ENCODE data around the gene KCNQ1OT1.

KCNQ1OT1 gene

GRCh38 chr11:2666828-2667570 lies 32.8 kb downstream of the KCNQ1OT1 start:
- no peak for DNase-seq (ENCODE audit: low read depth)

DNA sequence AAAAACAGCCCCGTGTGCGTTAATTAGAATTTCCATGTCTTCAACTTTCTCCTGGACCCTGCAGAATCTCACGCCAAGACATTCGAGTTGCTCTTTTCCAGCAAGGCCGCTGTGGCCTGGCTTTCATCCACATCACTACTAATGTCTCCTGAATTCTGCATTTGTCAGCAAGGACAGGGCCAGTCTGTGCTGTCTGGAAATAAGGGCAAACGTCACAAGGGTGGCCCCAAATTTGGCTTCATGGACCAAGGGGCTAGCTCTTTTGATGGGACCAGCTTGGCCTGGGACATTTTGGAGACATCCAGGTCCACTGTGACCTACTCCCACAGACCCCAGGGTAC lies 33.4 kb downstream of the KCNQ1OT1 start:
- no peak for DNase-seq (ENCODE audit: low read depth)

GRCh38 chr11:2665526-2666400 lies 34.0 kb downstream of the KCNQ1OT1 start:
- DNase-seq (ENCODE audit: low read depth), result no peak

DNA sequence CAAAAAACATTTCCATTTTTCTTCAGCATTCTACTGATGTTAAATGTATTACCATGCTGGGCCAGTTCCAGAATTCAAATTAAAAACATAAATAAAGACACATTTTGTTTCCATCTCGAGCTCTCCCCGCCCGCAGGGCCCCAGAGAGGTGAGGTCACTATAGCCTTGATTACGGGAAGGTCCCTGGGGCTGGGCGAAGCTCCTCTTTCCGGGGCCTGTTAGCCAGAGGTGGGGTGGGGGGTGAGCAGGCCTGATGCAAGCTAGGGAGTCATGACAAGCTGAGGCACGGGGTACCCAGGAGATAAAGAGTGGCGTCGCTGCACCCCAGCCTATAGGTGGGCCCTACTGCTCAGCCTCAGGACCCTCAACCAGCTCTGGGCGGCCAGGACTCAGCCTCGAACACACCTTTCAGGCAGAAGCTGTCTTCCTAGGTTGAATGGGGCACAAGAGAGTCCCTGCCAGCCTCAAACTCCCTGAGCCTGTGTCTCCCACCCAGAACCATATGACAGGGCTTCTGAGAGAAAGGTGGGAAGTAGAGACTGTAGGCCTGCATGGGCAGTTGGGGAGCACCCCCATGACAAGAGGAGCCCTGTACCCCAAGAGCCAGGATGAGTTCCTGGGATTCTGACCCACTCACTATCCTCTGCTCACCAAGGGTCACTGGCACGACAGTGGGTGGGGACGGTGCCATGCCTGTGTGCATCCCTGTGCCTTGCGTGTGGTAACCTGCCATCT lies 34.8 kb downstream of the KCNQ1OT1 start:
- DNase-seq (ENCODE audit: low read depth), result no peak

- no peak for DNase-seq (ENCODE audit: low read depth)
Observed at GRCh38 chr11:2664376-2664775, 35.4 kb downstream of the KCNQ1OT1 start.

- DNase-seq (ENCODE audit: low read depth), result no peak
Observed at GRCh38 chr11:2663915-2664314, 35.9 kb downstream of the KCNQ1OT1 start.

DNA sequence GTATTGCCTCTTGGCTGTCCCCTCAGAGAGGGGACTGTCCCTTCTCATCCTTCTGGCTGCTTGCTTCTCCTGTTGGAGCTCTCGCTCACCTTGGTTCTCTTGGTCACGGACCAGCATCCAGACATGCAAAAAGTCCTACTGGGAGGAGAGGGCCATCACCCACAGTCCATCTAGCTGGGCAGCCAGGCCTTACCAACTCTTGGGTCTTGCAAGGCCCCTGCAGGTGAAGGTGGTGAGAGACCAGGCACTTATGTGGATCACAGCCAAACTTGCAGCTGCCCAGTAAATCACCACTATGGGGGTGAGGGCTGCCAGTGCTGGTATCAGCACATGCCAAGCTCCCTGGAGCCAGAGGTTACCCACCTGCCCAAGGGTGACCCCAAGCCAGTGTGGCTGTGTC lies 36.3 kb downstream of the KCNQ1OT1 start:
- no peak for DNase-seq (ENCODE audit: low read depth)

GRCh38 chr11:2662430-2663299 lies 37.1 kb downstream of the KCNQ1OT1 start:
- no peak for DNase-seq (ENCODE audit: low read depth)

DNA sequence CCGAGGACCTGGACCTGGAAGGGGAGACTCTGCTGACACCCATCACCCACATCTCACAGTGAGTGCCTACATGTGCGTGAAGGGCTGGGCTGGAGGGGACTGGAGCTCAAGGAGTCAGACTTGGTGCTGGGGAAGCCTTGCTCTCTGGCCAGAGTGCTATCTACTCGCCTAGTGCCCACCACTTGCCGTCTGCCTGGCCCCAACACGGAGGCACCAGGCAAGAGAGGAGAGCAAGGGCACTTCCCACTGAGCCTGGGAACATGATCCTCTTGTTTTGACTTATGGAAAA lies 37.8 kb downstream of the KCNQ1OT1 start:
- DNase-seq (ENCODE audit: low read depth), result no peak

- no peak for DNase-seq (ENCODE audit: low read depth)
Observed at GRCh38 chr11:2661173-2662023, 38.4 kb downstream of the KCNQ1OT1 start.

DNA sequence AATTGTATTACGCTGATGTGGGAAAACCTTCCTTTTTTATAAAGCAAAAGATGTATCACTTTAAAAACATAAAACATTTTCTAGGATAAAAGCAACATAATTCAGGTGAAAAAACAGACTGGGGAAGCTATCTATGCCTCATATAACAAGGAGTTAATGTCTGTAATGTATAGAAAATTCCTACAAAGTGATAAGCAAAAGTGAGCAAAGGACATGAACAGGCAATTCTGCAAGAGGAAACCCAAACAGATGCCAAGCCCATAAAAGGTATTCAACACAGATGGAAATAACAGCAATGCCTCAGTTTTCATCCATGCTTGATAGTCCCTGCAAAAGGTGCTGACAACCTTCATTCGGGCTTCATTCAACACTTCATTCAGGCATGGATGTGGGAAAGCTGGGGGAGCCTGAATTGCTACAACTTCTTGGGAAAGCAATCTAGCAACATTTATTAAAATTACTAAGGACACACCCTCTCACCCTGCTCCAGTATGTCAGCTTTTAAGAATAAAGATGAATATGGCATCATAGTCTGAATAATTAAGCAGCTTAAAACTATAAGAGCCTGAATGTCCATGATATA lies 39.3 kb downstream of the KCNQ1OT1 start:
- DNase-seq (ENCODE audit: low read depth), result no peak

DNA sequence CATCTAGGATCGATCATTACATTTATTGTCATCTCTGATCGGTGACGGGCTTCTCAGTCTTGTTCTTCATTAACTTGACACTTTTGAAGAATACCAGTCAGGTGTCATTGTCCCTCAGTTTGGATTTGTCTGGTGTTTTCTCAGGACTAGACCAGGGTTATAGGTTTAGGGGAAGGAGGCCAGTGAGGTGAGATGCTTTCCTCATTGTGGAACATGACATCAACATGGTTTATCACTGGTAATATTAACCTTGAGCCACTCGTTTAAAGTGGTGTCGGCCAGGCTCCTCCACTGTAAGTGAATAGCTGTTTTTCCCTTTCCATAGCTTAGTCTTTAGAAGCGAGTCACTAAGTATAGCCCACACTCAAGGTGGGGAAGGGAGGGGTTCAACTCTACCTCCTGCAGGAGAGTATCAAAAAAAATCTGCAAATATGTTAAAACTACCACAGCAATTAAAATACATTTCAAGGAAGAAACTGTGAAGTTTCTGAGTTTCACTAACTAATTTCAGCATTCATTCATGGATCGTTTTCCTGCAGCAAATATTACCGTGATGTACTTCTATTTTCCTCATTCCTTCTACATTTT lies 42.0 kb downstream of the KCNQ1OT1 start:
- no peak for DNase-seq (ENCODE audit: low read depth)

DNA sequence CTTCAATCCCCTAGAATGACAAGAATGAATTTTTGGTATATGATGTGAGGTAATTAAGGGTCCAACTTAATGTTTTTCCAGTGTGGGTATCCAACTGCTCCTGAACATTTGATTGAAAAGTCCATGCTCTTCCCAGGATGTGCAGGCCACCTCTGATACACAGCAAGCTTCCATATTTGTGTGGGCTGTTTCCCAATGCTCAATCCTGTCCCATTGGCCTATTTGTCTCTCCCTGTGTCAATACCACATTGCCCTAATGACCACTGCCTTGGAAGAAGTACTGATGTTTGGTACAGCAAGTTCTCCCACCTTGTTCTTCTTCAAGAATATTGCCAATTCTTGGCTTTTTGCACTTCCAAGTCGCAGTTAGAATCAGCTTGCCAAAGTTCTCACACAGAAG lies 42.9 kb downstream of the KCNQ1OT1 start:
- DNase-seq (ENCODE audit: low read depth), result no peak

DNA sequence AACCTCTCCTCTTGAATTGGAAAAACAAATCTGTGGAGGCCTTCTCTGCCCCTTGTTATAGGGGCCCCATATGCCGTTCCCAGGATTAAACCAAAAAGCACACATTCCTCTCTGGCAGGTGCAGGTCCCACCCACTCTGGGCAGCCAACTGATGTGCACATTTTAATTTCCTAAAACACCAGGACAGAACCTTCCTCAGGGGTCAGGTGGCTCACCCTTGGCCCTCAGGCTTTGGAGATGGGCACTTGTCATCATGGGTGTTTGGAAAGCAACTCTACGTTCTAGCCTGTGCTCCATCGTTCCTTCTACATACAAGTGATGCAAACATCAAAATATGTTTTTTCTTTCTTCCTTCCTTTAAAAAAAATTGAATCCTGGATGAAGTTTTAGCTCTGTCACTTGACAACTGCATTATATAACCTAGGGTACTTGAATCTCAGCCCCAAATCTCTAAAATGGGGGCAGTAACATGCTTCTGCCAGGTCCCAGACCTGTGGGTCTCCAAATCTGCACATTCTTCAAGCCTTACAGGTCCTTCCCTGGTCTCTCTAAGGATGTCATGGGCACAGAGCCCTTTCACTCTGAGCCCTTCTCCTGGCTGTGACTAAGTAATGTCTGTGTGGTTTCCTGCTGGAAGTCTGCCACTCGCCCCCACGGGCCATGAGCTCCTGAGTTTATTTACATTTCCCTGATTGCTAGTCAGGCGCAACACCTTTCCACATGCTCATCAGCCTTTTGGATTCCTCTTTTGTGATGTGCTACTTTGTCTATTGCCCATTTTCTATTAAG lies 43.8 kb downstream of the KCNQ1OT1 start:
- DNase-seq (ENCODE audit: low read depth), result no peak

- no peak for DNase-seq (ENCODE audit: low read depth)
Observed at GRCh38 chr11:2655016-2655719, 44.6 kb downstream of the KCNQ1OT1 start.

- DNase-seq (ENCODE audit: low read depth), result no peak
Observed at GRCh38 chr11:2653930-2654739, 45.7 kb downstream of the KCNQ1OT1 start.

DNA sequence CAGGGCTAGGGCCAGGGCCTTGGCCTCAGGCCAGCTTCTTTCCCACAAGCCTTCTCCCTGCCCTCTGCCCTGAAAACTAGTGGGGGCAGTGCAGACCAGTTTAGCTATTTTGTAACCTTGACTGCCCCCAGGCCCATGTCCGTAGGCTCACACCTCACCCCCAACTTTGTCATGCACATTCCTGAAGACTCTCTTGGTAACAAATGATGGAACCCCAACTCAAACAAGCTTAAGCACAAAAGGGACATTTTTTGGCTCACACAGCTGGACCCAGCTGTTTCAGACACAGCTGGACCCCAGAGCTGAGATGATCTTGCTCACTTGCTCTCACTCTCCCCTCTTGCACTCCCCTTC lies 46.6 kb downstream of the KCNQ1OT1 start:
- no peak for DNase-seq (ENCODE audit: low read depth)
